ENCODE measurements around the gene PTPRN.

Gene PTPRN

GRCh38 chr2:219309278-219309677, at the start of gene PTPRN:
Gene PTPRN (minus strand): TSS chr2:219309401. CDS start chr2:219309332, 69 bp downstream.
- H3K4me3 ChIP-seq (replicated peaks in 1 of 2; ENCODE audit: low read depth in 2 of 2, low read length in 2 of 2): peak within 1 kb of the TSS in 1 of 2 donors; percentile 5
- DNase-seq (ENCODE audit: low read depth in 2 of 2): peak in 1 of 2 donors; percentile 54
- TF ChIP-seq, protein P1, sequence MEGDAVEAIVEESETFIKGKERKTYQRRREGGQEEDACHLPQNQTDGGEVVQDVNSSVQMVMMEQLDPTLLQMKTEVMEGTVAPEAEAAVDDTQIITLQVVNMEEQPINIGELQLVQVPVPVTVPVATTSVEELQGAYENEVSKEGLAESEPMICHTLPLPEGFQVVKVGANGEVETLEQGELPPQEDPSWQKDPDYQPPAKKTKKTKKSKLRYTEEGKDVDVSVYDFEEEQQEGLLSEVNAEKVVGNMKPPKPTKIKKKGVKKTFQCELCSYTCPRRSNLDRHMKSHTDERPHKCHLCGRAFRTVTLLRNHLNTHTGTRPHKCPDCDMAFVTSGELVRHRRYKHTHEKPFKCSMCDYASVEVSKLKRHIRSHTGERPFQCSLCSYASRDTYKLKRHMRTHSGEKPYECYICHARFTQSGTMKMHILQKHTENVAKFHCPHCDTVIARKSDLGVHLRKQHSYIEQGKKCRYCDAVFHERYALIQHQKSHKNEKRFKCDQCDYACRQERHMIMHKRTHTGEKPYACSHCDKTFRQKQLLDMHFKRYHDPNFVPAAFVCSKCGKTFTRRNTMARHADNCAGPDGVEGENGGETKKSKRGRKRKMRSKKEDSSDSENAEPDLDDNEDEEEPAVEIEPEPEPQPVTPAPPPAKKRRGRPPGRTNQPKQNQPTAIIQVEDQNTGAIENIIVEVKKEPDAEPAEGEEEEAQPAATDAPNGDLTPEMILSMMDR (IDR thresholded peaks at IDR 0.05; ENCODE audit: low read depth, low read length): no peak

- TF ChIP-seq, protein P1 (IDR thresholded peaks at IDR 0.05; ENCODE audit: low read depth, low read length): no peak
- DNase-seq (ENCODE audit: low read depth in 2 of 2): no peak
- H3K4me3 ChIP-seq (replicated peaks in 1 of 2; ENCODE audit: low read depth in 2 of 2, low read length in 2 of 2): peak overlapping the region in 1 of 2 donors; percentile 13
Measured at GRCh38 chr2:219358170-219359075, 49.2 kb upstream of the PTPRN start.

GRCh38 chr2:219356834-219357233, 47.6 kb upstream of the PTPRN start:
- H3K4me3 ChIP-seq (replicated peaks in 1 of 2; ENCODE audit: low read depth in 2 of 2, low read length in 2 of 2): no peak overlapping the region
- no peak for DNase-seq (ENCODE audit: low read depth in 2 of 2)
- TF ChIP-seq, protein P1 (IDR thresholded peaks at IDR 0.05; ENCODE audit: low read depth, low read length): no peak

- no peak for DNase-seq (ENCODE audit: low read depth in 2 of 2)
- TF ChIP-seq, protein P1 (IDR thresholded peaks at IDR 0.05; ENCODE audit: low read depth, low read length): no peak
- no peak overlapping the region for H3K4me3 ChIP-seq (replicated peaks in 1 of 2; ENCODE audit: low read depth in 2 of 2, low read length in 2 of 2)
Measured at GRCh38 chr2:219354582-219354981, 45.4 kb upstream of the PTPRN start.

- no peak for DNase-seq (ENCODE audit: low read depth in 2 of 2)
- TF ChIP-seq, protein P1 (IDR thresholded peaks at IDR 0.05; ENCODE audit: low read depth, low read length): no peak
- no peak overlapping the region for H3K4me3 ChIP-seq (replicated peaks in 1 of 2; ENCODE audit: low read depth in 2 of 2, low read length in 2 of 2)
Measured at GRCh38 chr2:219353129-219353528, 43.9 kb upstream of the PTPRN start.

GRCh38 chr2:219352448-219353023, 43.3 kb upstream of the PTPRN start:
- peak; percentile 71 for DNase-seq (ENCODE audit: low read depth in 2 of 2)
- no peak overlapping the region for H3K4me3 ChIP-seq (replicated peaks in 1 of 2; ENCODE audit: low read depth in 2 of 2, low read length in 2 of 2)
- TF ChIP-seq, protein P1 (IDR thresholded peaks at IDR 0.05; ENCODE audit: low read depth, low read length): peak; percentile 70

All from cardiac fibroblast (primary cell).